ENCODE data around the gene ZSWIM7. TPM values are rescaled to one million over a fixed set of nuclear protein-coding genes. Genes with fewer than 3 reads are reported as not detected.
A peak's percentile ranks its signal among the peaks of the same experiment; 100 is the strongest.

ZSWIM7 gene, protein sequence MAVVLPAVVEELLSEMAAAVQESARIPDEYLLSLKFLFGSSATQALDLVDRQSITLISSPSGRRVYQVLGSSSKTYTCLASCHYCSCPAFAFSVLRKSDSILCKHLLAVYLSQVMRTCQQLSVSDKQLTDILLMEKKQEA
- 10 to 100 TPM; 22.4 to 23.5 TPM for total RNA-seq
- long read RNA-seq, transcript ZSWIM7-205 (6 exons, 703 nt): minor isoform, 5 of 25 reads
- long read RNA-seq, transcript ZSWIM7-201 (5 exons, 2,008 nt): major isoform, 7 of 25 reads
- long read RNA-seq, partial matches to known transcripts: 0 of 25 reads
- long read RNA-seq, other reads (novel, unspliced or antisense): 8 of 25 reads

DNA sequence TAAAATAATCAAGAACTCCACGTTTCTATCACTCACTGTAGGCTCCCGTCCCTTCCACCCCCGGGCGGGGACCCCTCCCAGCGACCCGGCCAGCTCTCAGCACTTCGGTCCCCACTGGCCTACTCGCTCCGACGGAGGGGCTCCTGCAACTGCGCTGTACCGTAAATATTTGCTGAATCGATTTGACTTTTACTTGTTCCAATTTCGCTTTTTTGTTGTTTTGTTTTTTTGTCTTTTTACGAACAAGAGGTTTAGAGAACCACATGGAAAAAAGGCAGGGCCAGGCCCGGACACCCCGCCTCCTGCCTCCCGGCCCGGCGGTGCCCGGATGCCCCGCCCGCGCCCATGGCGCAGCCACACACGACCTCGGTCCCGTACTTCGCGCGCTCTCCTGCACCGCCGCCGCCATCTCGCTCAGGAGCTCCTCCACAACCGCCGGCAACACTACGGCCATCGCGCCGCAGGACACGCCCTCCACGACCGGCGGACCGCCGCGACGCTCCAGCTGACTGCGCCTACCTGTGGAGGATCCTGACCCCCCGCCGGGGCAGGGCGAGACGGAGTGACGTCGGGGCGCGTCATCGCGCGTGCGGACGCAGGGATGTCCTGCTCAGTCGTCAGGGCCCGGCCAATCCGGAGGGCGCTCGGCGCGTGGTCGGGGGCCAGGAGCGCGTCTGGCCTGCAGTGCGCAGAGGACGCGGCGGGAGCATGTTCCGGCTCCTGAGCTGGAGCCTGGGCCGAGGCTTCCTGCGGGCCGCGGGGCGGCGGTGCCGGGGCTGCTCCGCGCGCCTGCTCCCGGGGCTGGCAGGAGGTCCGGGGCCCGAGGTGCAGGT lies at the start of gene ZSWIM7, which contains the start of gene TTC19:
TSS of gene ZSWIM7 (minus strand) at position 564 of the 833 bp plus-strand sequence. CDS start at position 454, 110 bp downstream.
TSS of gene TTC19 (plus strand) at position 684 of the 833 bp plus-strand sequence. CDS start at position 709, 25 bp downstream.
- ATAC-seq (peak; percentile 87), DNase-seq (peak; percentile 98)
- intact Hi-C loops (cut with DNase I, micrococcal nuclease): loop anchor here in 1 of 2 donors (10.0 kb wide), 2 partner anchors 55 to 165 kb away; partner anchors contain the start of gene ADORA2B

DNA sequence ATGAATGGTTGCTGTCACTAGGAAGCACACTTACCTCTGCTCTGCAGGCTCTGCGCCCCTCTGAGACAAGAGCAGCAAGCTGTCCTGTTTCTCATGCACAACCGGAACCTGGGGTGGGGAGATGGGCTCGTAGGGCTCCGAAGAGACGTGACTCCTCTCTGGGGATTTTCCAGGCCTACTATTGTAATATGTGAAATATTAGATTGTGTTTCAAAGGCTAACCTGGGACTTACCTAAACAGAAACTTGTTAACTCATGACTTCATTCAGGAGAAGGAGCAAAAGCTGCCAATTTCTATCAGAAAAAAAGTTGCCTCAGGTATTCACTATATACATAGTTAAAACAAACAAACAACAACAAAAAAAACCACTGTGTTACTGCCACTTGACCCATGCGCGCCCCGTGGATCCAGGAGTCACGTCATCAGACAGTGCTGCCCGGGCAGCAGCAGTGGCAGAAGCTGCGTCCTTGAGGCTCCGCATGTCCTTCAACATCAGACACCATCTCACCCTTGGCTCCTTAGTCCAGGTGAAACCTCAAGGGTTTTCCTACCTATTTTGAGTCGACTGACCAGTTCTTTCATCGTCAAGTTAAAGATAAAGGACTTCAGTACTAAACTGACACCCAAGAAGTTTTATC lies 49.4 kb upstream of the ZSWIM7 start:
- DNase-seq (no peak), ATAC-seq (no peak)
- intact Hi-C loops (cut with DNase I, micrococcal nuclease): no loop called here

DNA sequence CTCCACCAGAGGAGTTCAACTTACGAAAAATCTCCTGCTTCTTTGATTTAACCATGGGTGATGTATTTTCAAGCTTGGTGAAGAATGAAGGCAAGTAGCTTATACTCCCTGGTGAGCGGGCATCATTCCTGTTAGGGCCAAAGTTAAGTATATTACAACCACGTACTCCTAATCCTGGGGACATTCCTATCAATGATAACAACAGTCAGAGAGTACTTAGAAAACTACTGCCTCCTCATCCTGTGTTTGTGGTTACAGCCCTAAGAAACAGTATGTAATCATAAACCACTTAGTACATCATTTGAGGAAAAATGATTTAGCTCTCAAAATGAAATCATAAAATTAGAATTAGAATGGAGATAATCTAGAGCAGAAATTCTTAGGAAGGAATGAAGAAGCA lies 47.5 kb upstream of the ZSWIM7 start:
- intact Hi-C loops (cut with DNase I, micrococcal nuclease): no loop called here
- ATAC-seq (no peak), DNase-seq (no peak)

DNA sequence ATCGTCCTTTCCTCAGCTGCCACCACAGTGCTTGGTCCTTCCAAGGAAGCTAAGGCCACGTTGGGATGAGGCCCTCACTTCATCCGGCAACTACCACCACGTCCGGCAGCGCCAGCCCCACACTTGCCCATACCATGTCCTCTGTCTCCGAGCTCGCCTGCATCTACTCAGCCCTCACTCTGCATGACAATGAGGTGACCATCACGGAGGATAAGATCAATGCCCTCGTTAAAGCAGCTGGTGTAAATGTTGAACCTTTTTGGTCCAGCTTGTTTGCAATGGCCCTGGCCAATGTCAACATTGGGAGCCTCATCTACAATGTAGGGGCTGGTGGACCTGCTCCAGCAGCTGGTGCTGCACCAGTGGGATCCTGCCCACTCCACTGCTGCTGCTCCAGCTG lies 45.0 kb upstream of the ZSWIM7 start:
- no peak for ATAC-seq
- intact Hi-C loops (cut with DNase I, micrococcal nuclease): no loop called here
- no peak for DNase-seq

DNA sequence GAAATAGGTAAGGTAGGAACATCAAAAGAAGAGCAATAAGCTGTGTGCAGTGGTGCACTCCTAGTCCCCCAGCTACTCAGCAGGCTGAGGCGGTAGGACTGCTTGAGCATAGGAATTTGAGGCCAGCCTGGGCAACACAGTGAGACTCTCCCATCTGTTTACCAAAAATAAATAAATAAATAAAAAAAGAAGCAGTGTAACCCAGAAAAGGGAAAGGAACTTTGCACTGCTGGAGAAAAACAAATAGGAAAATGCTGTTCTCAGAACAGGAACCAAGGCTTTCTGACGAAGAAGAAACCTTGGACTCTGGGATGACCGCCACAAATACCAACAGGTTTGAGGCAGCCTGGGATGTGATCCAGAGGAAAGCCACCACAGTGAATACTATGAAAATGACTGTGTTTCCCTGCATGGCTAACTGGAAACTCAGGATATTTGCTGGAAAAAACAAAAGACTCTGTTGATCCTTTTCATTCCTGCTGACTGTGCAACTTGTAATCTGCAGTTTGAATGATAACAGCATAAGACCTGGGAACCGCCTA lies 41.3 kb upstream of the ZSWIM7 start:
- peak; percentile 66 for ATAC-seq
- intact Hi-C loops (cut with DNase I, micrococcal nuclease): no loop called here

DNA sequence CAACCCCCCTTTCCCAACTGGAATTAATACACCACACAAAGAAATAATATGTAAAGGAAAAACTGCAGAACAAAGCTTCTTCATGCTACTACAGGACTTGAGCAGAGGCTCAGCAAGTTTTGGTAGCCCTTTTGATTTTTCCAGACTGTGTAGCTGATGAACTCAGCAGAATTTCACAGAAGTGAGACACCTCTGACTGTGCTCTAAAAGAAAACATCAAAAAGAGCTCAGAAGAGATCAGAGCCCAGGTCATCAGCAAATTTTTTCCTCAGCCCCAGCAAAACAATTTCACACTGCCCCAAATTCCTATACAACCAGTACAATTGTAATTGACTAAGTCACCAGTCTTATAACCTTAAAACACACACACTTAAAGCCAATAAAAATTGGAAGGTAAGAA lies 38.1 kb upstream of the ZSWIM7 start:
- DNase-seq (no peak), ATAC-seq (no peak)
- intact Hi-C loops (cut with DNase I, micrococcal nuclease): loop anchor here in 1 of 2 donors (10.0 kb wide), 1 partner anchor 57 kb away; no protein-coding TSS in a partner anchor

More for the DNA sequence above, 41.3 kb upstream of the ZSWIM7 start:
- DNase-seq: no peak

DNA sequence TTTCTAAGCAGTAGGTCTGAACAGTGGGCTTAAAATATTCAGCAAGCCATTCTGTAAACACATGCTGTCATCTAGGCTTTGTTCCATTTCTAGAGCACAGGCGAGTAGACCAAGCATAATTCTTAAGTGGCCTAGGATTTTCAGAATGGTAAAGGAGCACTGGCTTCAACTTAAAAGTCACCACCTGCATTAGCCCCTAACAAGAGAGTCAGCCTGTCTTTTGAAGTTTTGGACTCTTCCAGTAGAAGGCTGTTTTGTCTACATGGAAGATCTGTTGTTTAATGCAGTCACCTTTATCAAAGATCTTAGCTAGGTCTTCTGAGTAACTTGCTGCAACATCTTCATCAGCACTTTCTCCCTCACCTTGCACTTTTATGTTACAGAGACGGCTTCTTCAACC lies 36.8 kb upstream of the ZSWIM7 start:
- ATAC-seq (no peak), DNase-seq (no peak)
- intact Hi-C loops (cut with DNase I, micrococcal nuclease): loop anchor here in 1 of 2 donors (10.0 kb wide), 1 partner anchor 59 kb away; no protein-coding TSS in a partner anchor

DNA sequence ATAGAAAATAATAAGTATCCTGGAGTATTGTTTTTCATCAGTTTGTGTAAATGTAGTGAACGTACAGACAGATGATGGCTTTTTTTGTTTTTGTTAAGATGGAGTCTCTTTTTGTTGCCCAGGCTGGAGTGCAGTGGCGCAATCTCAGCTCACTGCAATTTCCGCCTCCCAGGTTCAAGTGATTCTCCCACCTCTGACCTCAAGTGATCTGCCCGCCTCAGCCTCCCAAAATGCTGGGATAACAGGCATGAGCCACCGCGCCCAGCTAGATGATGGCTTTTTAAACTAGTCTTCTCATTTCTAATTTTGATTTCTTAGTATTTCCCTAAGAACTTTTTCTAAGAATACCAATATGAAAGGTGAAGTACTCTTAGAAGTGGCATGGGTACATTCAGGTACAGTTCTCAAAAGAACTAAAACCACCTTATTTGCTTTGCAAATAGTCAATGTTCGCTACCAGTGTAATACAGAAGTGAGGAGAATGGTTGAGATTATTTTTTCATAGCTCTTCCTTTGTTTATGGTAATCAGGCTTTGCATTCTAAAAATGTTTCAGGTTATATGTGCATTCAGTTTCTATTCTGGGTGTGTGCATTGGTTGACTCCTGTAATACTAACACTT lies 34.3 kb upstream of the ZSWIM7 start:
- intact Hi-C loops (cut with DNase I, micrococcal nuclease): loop anchor here in 1 of 2 donors (10.0 kb wide), 1 partner anchor 61 kb away; no protein-coding TSS in a partner anchor
- ATAC-seq: no peak
- no peak for DNase-seq

DNA sequence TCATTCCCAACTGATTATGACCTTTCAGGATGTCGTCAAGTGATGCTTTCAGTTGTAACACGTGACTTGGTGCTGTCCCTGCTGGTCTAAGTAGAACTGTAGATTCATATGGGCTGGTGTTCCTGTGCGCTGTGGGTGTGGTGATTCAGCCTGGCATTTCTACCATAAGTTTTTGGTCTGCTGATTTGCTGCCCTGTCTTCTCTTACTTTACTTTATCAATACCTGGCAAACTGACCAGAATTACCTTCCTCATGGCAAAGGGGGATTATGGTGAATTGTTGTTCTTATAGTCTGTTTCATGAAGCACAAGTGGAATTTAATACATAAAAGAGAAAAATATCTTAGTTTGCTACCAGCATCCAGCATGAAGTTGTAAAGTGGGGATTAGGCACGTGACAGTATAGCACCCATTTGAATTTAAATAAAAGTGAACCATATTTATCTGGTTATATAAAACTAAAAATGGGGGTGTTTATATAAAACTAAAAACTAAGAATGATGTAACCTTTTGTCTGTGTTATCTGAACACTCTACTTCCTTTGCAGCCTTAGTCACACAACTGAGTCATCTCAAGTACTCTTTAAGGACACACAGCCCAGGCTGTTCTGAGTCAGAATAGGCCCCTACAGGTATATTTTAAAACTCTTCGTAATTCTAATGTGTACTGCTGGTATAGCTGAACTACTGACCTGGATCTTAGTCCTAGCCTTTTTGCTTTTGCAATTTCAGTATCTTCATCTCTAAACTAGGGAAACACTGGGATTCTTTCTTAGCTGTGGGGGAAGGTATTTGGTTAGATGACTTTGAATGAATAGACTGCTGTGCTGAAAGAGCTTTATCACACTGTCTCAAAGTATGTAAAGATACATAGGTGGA lies 28.4 kb upstream of the ZSWIM7 start:
- ATAC-seq (peak; percentile 49), DNase-seq (no peak)
- intact Hi-C loops (cut with DNase I, micrococcal nuclease): no loop called here

DNA sequence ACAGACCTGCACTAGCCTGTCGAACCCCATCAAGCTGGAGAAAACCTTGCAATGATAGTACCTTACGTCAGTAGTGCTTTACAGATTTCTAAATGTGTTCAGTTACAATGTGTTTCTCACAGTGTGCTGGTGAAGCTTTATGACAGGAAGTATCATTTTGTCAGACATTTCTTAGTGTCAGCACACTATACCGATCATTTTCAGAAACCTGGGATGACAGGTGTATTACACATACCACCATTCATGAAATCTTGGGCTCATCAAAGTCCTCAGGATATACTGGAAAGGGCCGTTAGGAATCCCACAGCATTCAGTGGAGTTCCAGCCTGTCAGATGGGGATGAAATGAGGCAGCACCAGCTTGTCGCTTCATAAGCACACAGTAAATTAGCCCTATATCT lies 27.4 kb upstream of the ZSWIM7 start:
- ATAC-seq (peak; percentile 4), DNase-seq (no peak)
- intact Hi-C loops (cut with DNase I, micrococcal nuclease): no loop called here

DNA sequence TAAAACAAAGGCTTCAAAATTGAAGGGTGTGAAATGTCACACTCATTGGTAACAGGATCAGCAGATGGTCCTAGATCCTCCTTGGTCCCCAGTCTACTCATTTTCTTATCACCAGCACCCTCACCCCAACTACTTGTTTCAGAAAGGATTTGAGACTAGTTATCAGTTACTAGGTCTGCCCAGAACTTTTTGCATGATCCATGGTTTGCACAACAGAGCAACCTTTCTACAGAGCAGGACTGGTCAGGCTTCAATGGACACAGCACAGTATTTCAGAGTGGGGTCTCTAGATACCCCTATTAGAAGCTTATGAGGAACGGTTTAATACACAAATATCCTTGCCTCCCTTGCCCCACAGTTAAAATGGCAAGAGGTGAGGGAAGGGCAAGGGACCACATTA lies 25.7 kb upstream of the ZSWIM7 start:
- intact Hi-C loops (cut with DNase I, micrococcal nuclease): no loop called here
- DNase-seq (no peak), ATAC-seq (no peak)

DNA sequence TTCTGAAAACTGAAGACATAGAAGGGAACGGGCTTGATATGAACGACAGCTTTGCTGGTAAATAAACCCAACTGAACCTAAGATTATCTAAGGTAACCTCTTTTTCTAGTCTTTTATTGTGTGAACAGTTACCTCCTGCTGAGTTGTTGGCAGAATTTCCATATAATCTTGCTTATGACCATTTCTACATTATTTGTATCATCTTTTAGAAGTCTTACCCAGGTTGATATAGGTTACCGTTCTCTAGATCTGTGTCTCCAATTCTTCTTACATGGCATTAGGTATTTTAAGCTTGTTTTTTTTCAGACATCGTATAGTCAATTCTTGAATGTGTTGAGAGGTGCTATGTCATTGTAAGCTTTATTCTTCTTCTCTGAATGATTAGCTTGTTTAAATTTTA lies 24.4 kb upstream of the ZSWIM7 start:
- intact Hi-C loops (cut with DNase I, micrococcal nuclease): no loop called here
- ATAC-seq (no peak), DNase-seq (no peak)

DNA sequence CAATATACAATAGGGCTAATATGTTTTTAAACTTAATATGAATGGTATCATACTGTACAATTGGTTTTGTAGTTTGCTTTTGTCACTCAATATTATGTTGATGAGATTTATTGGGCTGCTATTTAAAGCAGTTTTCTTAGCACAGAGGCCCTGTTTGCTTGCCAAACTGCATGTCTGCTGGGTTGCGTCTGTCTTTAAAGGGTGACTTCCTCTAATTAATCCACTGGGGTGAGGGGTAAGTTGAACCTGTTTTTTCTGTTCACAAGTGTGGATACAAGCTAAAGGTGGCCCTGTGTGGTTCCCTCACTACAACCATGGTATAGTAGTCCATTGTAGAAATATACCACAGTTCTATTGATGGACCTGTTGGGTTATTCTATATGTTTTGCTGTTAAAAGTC lies 19.8 kb upstream of the ZSWIM7 start:
- no peak for ATAC-seq
- intact Hi-C loops (cut with DNase I, micrococcal nuclease): no loop called here

DNA sequence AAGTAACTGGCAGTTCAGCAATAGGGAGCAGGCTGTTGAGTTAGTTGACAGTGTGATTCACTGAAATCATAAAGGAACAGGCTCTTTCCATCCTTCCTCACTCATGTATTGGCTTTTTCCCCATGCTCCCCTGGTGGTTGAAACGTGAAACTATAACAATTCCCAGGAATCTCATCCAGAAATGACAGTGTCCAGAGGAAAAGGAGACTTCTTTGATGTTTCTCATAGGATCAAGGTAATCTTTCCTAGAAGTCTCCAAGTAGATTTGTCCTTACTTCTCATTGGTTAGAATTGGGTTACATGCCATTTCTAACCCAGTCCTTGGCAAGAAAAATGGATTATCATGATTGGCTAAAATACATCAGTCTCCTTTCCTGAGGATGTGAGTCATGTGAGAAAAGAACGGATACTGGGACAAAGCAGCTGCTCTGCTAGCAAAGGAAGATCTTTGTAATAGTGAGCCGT lies 14.5 kb upstream of the ZSWIM7 start:
- intact Hi-C loops (cut with DNase I, micrococcal nuclease): no loop called here
- no peak for DNase-seq
- peak; percentile 60 for ATAC-seq

More for the DNA sequence above, 19.8 kb upstream of the ZSWIM7 start:
- DNase-seq: no peak

DNA sequence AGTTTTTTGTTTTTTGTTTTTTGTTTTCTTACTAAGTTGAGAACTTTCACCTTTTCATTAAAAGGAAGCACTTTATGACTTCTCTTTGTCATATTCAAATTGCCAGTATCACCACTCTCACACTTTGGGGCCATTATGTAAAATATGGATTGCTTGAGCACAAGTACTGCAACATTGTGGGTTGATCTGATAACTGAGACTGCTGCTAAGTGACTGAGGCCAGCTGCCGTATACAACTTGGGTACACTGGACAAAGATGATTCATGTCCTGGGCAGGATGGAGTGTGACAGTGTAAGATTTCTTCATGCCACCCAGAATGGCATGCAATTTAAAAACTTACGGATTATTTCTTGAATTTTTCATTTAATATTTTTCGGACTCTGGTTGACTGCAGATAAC lies 7.9 kb upstream of the ZSWIM7 start:
- intact Hi-C loops (cut with DNase I, micrococcal nuclease): no loop called here
- ATAC-seq: no peak

DNA sequence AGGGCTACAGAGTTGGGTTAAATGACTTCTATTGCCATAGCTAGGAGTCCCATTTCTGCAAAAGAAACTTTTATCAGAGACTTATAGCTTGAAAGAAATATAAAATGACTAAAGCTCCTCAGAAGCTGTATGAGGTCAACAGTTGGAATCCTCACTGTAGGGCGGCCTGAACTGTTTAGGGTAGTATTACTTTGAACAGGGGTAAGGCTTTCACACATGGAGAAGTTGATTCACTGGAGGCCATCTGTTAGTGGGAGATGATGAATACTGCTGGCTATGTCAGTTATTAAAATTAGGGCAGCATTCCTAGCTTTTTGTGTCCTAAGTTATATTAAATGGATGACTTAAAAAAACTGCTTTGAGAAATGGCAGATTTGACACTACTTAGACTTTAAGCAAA lies 6.1 kb upstream of the ZSWIM7 start:
- ATAC-seq (no peak), DNase-seq (no peak)
- intact Hi-C loops (cut with DNase I, micrococcal nuclease): no loop called here

More for the DNA sequence above, 7.9 kb upstream of the ZSWIM7 start:
- DNase-seq: no peak

DNA sequence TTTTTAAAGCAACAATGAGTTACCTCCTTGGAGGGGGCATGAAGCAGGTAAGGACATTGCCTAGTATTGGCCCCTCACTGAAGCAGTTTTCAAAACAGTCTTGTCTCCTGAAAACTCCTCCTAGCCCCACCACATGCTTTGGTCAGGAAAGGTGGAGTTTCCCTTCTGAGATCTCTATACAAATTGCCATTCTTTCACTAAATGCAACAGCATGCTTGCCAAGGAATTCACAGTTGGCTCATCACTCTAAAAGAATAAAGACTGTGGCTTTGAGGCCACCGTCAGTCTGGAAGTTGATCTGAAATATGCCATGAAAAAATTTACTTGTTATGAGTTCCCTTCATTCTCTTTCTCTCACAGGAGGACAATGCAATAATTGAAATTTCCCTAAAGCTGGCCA lies 4.3 kb upstream of the ZSWIM7 start:
- intact Hi-C loops (cut with DNase I, micrococcal nuclease): no loop called here
- no peak for ATAC-seq
- DNase-seq: no peak

Data from left colon (tissue), 2 donors.